Panc1 (cell line): Measurements from ENCODE around the gene FGFR4. TPM values are rescaled to one million over a fixed set of nuclear protein-coding genes. Genes with fewer than 3 reads are reported as not detected.

Source experiments
- ATAC-seq: fragments of 200-7000 bp; cut with Tn5 transposase; 2 replicates; pipeline ENCODE4 v1.9.1; 2020; ENCODE audit warnings: mild to moderate bottlenecking, moderate library complexity
- BruUV-seq: library from RNA; stranded (reverse); fragments of 400-500 nt; replicated peaks from 2 replicates; lab custom pipeline; 2021; lab: Mats Ljungman, UMichigan
- CTCF ChIA-PET: fragments of 300-600 bp; sonication (Branson Sonifier 250); formaldehyde crosslinking; loops from one replicate; lab custom pipeline; 2022; ENCODE audit warnings: antibody characterized with exemption; lab: Charles Lee
- POLR2A ChIA-PET: fragments of 300-600 bp; sonication (Branson Sonifier 250); formaldehyde crosslinking; loops from one replicate; lab custom pipeline; 2022; ENCODE audit warnings: antibody characterized with exemption; lab: Charles Lee
- DNase-seq: peaks from one replicate; pipeline ENCODE4 v3.0.0-alpha.2; 2010; ENCODE audit warnings: low read depth, low spot score
- H3K27ac ChIP-seq: 2 replicates; pipeline ENCODE4 v1.5.1; 2011; ENCODE audit warnings: mild to moderate bottlenecking, low read length, inconsistent platforms
- H3K27me3 ChIP-seq: fragments of 200-500 bp; sonication (Bioruptor generic); 2 replicates; pipeline ENCODE4 v1.6.0; 2014; ENCODE audit warnings: low read length, inconsistent platforms; ENCODE audit not compliant: control insufficient read depth, insufficient read depth
- H3K36me3 ChIP-seq: fragments of 200-500 bp; sonication (Bioruptor generic); 2 replicates; pipeline ENCODE4 v1.5.1; 2014; ENCODE audit warnings: inconsistent platforms, mild to moderate bottlenecking, low read length, moderate library complexity; ENCODE audit not compliant: control insufficient read depth, insufficient read depth
- H3K4me1 ChIP-seq: 2 replicates; pipeline ENCODE4 v1.5.1; 2011; ENCODE audit warnings: inconsistent platforms, mild to moderate bottlenecking, low read length, moderate library complexity; ENCODE audit not compliant: control insufficient read depth, insufficient read depth
- H3K4me3 ChIP-seq, 2 experiments: 2 replicates each; pipeline ENCODE4 v1.5.1; 2011 to 2012; ENCODE audit warnings: low read depth in 2 of 2, low read length in 2 of 2, mild to moderate bottlenecking in 2 of 2, inconsistent platforms in 1 of 2, moderate library complexity in 1 of 2
- H3K9me3 ChIP-seq: fragments of 200-500 bp; sonication (Bioruptor generic); 2 replicates; pipeline ENCODE4 v1.5.1; 2014; ENCODE audit warnings: low read depth, mild to moderate bottlenecking, inconsistent platforms, low read length, moderate library complexity; ENCODE audit not compliant: control insufficient read depth, insufficient read depth
- POLR2AphosphoS5 ChIP-seq: IDR thresholded peaks from 2 replicates; pipeline ENCODE4 v1.6.1; 2012; ENCODE audit warnings: mild to moderate bottlenecking, low read depth, low read length, moderate library complexity
- SIN3A ChIP-seq: IDR thresholded peaks from 2 replicates; pipeline ENCODE4 v1.6.1; 2012; ENCODE audit warnings: low read depth, mild to moderate bottlenecking, low read length, moderate library complexity, borderline replicate concordance; ENCODE audit not compliant: insufficient read depth
- TCF7L2 ChIP-seq: IDR thresholded peaks from 2 replicates; pipeline ENCODE4 v1.6.1; 2011; ENCODE audit warnings: mild to moderate bottlenecking, low read depth, low read length, inconsistent platforms
- in situ Hi-C: cut with HindIII; loops from 2 replicates; pipeline ENCODE4 v1.10.0; 2016; ENCODE audit warnings: low sequenced_read_pairs, low pct_unique_long_range_greater_than_20kb
- intact Hi-C: fragments of 100-400 bp; cut with micrococcal nuclease; formaldehyde crosslinking; loops from one replicate; pipeline ENCODE4 v1.10.0; 2022; ENCODE audit not compliant: unreplicated experiment
- total RNA-seq: library from RNA; stranded (reverse); gene quantifications from one replicate; pipeline ENCODE4 v1.2.1, GENCODE V29; 2021; ENCODE audit not compliant: unreplicated experiment
- TF ChIP-seq, protein P1 (sequence below), 2 experiments: IDR thresholded peaks; 2 replicates each; pipeline ENCODE4 v1.6.1; 2011 to 2012; ENCODE audit warnings: low read depth in 2 of 2, control low read depth in 1 of 2, low read length in 1 of 2, mild to moderate bottlenecking in 1 of 2, moderate library complexity in 1 of 2; ENCODE audit not compliant: insufficient read depth in 1 of 2
- TF ChIP-seq, protein P2 (sequence below): fragments of 450-650 bp; IDR thresholded peaks from 2 replicates; pipeline ENCODE4 v1.5.1; 2017; ENCODE audit warnings: mild to moderate bottlenecking

FGFR4 gene
- total RNA-seq, 1 experiment from 2014 or later = 7.5 TPM

DNA sequence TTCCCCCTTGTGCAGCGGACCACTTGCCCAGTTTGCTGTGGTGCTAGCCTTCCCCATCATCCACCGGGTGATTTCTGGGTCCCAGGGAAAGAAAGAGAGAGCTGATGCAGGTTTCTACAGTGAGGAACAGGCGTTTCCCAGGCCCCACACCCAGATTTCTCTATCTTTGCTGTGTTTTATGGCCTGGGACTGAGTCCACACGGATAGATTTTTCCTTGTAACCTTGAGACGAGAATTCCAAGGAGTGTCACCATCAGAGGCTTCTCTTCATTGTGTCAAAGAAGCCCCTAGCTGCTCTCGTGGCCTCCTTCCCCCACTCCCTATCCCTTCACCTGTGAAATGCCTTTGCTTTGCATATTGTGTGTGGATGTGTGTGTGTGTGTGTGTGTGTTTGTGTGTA, 21.2 kb upstream of the FGFR4 start:
- ATAC-seq (no peak), DNase-seq (no peak)
- Histone ChIP-seq H3K36me3 (no peaks in the 10 kb centered on the region; the same call in 1 of the 2 replicates), H3K27me3 (no peaks in the 10 kb centered on the region), H3K4me3 (no peak overlapping the region), H3K27ac (no peak overlapping the region), H3K4me1 (no peaks in the 10 kb centered on the region), H3K9me3 (no peaks in the 10 kb centered on the region)
- TF ChIP-seq POLR2AphosphoS5 (no peak), TCF7L2 (no peak), SIN3A (no peak)
- TF ChIP-seq, protein P1, sequence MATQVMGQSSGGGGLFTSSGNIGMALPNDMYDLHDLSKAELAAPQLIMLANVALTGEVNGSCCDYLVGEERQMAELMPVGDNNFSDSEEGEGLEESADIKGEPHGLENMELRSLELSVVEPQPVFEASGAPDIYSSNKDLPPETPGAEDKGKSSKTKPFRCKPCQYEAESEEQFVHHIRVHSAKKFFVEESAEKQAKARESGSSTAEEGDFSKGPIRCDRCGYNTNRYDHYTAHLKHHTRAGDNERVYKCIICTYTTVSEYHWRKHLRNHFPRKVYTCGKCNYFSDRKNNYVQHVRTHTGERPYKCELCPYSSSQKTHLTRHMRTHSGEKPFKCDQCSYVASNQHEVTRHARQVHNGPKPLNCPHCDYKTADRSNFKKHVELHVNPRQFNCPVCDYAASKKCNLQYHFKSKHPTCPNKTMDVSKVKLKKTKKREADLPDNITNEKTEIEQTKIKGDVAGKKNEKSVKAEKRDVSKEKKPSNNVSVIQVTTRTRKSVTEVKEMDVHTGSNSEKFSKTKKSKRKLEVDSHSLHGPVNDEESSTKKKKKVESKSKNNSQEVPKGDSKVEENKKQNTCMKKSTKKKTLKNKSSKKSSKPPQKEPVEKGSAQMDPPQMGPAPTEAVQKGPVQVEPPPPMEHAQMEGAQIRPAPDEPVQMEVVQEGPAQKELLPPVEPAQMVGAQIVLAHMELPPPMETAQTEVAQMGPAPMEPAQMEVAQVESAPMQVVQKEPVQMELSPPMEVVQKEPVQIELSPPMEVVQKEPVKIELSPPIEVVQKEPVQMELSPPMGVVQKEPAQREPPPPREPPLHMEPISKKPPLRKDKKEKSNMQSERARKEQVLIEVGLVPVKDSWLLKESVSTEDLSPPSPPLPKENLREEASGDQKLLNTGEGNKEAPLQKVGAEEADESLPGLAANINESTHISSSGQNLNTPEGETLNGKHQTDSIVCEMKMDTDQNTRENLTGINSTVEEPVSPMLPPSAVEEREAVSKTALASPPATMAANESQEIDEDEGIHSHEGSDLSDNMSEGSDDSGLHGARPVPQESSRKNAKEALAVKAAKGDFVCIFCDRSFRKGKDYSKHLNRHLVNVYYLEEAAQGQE (IDR thresholded peaks at IDR 0.05; ENCODE audit: insufficient read depth in 1 of 2, low read depth in 2 of 2, low read length in 1 of 2) = no peak
- TF ChIP-seq, protein P2, sequence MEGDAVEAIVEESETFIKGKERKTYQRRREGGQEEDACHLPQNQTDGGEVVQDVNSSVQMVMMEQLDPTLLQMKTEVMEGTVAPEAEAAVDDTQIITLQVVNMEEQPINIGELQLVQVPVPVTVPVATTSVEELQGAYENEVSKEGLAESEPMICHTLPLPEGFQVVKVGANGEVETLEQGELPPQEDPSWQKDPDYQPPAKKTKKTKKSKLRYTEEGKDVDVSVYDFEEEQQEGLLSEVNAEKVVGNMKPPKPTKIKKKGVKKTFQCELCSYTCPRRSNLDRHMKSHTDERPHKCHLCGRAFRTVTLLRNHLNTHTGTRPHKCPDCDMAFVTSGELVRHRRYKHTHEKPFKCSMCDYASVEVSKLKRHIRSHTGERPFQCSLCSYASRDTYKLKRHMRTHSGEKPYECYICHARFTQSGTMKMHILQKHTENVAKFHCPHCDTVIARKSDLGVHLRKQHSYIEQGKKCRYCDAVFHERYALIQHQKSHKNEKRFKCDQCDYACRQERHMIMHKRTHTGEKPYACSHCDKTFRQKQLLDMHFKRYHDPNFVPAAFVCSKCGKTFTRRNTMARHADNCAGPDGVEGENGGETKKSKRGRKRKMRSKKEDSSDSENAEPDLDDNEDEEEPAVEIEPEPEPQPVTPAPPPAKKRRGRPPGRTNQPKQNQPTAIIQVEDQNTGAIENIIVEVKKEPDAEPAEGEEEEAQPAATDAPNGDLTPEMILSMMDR = no peak
- intact Hi-C loops = no loop called here
- CTCF ChIA-PET = no interaction called here
- in situ Hi-C loops = no loop called here
- POLR2A ChIA-PET = no interaction called here
- no TSS peak for BruUV-seq

DNA sequence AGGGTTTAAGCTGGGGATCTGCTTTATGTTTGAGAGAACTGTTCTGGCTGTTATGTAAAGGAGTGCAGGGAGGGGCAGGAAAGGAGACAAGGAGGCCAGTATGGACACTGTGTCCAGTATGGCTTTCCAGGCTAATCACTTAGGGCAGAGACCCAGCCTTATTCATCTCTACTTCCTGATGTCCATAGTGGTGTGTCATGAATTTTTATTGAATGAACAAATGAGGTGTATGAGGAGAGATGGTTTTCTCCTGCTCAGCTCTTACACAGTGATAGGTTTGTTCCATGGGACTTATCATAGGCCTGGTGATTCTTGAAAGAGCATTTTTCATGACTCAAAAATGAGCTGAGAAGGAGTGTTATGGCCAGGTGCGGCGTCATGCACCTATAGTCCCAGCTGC, 20.5 kb upstream of the FGFR4 start:
- Histone ChIP-seq H3K9me3 (no peaks in the 10 kb centered on the region), H3K4me1 (no peaks in the 10 kb centered on the region), H3K27ac (no peak overlapping the region), H3K4me3 (no peak overlapping the region), H3K36me3 (no peaks in the 10 kb centered on the region; the same call in 1 of the 2 replicates), H3K27me3 (no peaks in the 10 kb centered on the region)
- no TSS peak for BruUV-seq
- intact Hi-C loops = no loop called here
- no peak for ATAC-seq
- ChIA-PET CTCF (no interaction called here), POLR2A (no interaction called here)
- in situ Hi-C loops = no loop called here
- DNase-seq = no peak
- TF ChIP-seq, protein P1 (IDR thresholded peaks at IDR 0.05; ENCODE audit: insufficient read depth in 1 of 2, low read depth in 2 of 2, low read length in 1 of 2) = no peak
- TF ChIP-seq POLR2AphosphoS5 = no peak
- no peak for TF ChIP-seq SIN3A
- TF ChIP-seq, protein P2 = no peak
- TF ChIP-seq TCF7L2 = no peak
